NB4 (cell line): ENCODE measurements around the gene PNP.

ENCODE experiments used
- CTCF ChIP-seq: IDR thresholded peaks from one replicate; pipeline ENCODE4 v1.5.1; 2012; ENCODE audit warnings: low read depth, low read length
- POLR2A ChIP-seq: IDR thresholded peaks from 2 replicates; pipeline ENCODE4 v1.6.1; 2011; ENCODE audit warnings: mild to moderate bottlenecking; ENCODE audit not compliant: insufficient read length; ENCODE audit errors: extremely low read depth

- TF ChIP-seq CTCF (no peak), POLR2A (no peak)
These were observed 8.6 kb upstream of the PNP start for GRCh38 chr14:20460458-20461224.
